Astrocyte of the cerebellum (primary cell): ENCODE results near the gene MUC20.

Source experiments
- DNase-seq: peaks from one replicate; pipeline ENCODE4 v3.0.0-alpha.2; 2011; ENCODE audit warnings: low read depth
- H3K4me3 ChIP-seq: 2 replicates; pipeline ENCODE4 v1.5.1; 2011; ENCODE audit warnings: mild to moderate bottlenecking, low read depth, low read length, moderate library complexity
- CTCF ChIP-seq: IDR thresholded peaks from 2 replicates; pipeline ENCODE4 v1.5.1; 2012; ENCODE audit warnings: low read length, low read depth, moderate library complexity, mild to moderate bottlenecking; ENCODE audit errors: missing control alignments
- in situ Hi-C: cut with HindIII; loops from 2 replicates; pipeline ENCODE4 v1.10.0; 2017; ENCODE audit warnings: low sequenced_read_pairs

The MUC20 gene

DNA sequence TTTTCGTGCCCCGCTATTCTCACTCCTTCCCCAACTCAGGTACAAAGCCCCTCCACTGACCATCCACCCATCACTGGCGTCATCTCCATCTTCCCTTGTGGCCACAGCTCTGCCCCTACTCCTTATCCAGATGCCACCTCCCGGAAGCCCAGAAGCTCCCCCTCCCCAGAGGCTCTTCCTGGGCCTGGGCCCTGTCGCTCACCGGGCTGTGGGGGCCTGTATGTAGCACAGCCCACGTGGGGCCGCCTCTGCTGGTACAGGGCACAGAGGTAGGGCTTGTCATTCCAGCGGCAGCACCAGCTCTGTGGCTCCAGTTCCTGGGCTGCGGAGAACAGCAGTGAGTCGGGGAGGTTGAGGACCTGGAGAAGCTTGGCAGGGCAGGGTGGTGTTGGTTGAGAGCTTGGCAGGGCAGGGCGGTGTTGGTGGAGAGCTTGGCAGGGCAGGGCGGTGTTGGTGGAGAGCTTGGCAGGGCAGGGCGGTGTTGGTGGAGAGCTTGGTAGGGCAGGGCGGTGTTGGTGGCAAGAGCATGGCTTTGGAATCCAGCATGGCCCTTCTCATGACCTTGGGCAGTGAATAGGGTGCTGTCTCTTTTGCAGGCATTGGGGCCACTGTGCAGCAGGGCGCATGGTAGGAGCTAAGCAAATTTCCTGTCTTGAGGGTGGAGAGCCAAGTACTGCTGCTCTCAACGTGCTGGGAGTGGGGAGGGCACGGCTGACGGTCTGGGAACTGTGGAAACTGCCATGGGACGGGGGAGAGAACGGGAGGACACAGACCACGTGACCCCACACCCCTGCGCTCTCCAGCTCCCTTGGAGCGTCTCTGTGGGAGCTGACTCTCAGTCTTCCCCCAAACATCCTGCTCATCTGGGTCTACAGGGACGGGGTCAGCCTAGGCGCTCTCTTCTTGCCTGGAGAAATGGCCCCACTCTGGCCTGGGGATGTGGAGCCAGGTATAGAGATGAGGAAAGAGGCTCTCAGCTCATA is 43.4 kb downstream of the MUC20 start:
- TF ChIP-seq CTCF: no peak
- in situ Hi-C loops: no loop called here
- no peak for DNase-seq
- H3K4me3 ChIP-seq: no peak overlapping the region

GRCh38 chr3:195764961-195765706 is 44.4 kb downstream of the MUC20 start:
- no peak for TF ChIP-seq CTCF
- no peak overlapping the region for H3K4me3 ChIP-seq
- in situ Hi-C loops: no loop called here
- no peak for DNase-seq

DNA sequence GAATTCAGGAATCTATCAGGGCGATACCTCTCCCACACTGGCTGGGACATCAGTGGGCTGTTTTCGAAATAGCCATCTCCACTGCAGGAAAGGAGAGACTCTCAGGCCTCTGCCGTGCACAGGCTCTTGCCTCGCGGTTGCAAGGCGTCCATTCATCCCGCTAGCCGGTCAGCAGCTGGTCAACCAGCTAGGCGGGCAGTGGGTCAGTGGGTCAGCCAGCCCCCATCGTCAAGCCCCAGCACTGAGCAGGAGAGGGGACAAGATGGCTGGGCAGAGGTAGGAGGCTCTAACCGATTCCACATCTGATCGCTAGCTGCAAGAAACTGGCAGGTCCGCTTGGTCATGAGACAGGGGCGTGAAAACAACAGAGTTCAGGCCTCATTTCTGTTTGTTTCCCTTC is 45.9 kb downstream of the MUC20 start:
- DNase-seq: no peak
- in situ Hi-C loops: no loop called here
- TF ChIP-seq CTCF: no peak
- H3K4me3 ChIP-seq: no peak overlapping the region

- no peak overlapping the region for H3K4me3 ChIP-seq
- in situ Hi-C loops: no loop called here
- DNase-seq: no peak
- no peak for TF ChIP-seq CTCF
These were observed 47.0 kb downstream of the MUC20 start for GRCh38 chr3:195767792-195768191.

DNA sequence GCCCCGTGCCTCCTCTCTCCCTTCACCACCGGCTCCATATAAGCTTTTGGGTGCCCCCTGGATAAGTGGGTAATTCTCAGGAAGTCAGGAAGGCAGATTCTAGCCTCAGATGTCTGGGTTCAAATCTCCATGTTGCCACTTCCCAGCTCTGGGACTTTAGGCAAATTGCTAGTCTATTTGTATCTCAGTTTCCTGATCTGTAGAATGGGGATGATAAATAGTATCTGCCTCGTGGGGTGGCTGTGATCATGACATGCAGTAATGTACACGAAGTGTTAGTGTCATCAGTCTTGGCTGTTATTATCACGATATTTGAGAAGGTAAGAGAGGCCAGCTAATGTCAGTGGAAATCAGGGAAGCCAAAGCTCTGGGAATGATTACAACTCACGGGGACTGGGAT is 47.6 kb downstream of the MUC20 start:
- no peak for TF ChIP-seq CTCF
- in situ Hi-C loops: no loop called here
- no peak overlapping the region for H3K4me3 ChIP-seq
- DNase-seq: no peak

DNA sequence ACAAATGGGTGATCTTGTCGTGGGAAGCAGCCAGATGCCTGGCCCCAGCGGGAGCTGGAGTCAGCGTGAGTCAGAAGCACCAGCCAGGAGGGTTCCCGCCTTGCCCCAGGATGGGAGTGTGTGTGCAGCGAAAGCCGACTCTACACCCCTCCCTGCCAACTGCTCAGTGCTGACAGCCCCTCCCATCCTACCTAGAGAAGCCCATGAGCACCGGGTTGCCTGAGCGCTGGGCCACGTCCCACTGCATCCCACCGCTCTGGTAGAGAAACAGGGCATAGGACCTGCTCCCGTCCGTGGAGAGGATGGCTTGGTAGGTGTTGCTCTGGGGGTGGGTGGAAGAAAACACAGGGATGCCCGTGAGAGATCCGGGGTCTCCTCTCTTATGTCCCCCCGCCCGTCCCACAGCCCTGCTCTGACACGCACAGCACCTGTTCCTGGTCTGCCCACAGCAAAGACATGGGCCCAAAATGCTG is 48.1 kb downstream of the MUC20 start:
- no peak overlapping the region for H3K4me3 ChIP-seq
- TF ChIP-seq CTCF: no peak
- in situ Hi-C loops: no loop called here
- no peak for DNase-seq
